Measurements from ENCODE around the gene CRACR2A.

DNA sequence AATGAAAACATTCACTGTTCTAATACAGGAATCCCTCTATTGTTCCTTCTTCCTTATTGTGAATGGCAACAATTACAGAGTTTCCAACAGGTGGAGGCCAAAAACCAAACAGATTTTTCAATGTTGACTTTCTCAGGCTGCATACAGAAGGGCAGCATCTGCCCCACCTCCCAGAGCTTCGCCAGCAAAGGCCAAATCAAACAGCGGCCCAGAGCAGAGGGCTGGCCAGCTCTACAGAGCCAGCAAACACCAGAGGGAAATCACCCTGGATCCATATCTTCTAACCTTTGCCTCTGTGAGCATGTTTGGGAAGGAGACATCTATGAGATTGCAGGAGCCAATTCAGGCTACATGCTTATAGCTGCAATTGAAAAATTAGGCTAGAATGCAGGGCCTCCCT, 4.4 kb upstream of the CRACR2A start:
- TF ChIP-seq CTCF (IDR thresholded peaks at IDR 0.05) (no peak), POLR2A (IDR thresholded peaks at IDR 0.05) (no peak)
